IPS-11a (cell line): ENCODE results near the gene SKA2.
"Not testable (repeated sequence)": the region's sequence is repeated elsewhere in the genome, so short reads cannot be mapped to it uniquely, and the experiment has no call there.

Source experiments
- H3K4me3 ChIP-seq: one replicate; pipeline ENCODE4 v1.5.1; 2013; ENCODE audit warnings: low read depth, low read length, control low read depth

The SKA2 gene

GRCh38 chr17:59152925-59153324 is 2.1 kb downstream of the SKA2 start:
- no peak overlapping the region for H3K4me3 ChIP-seq

GRCh38 chr17:59151591-59151990 is 3.4 kb downstream of the SKA2 start:
- H3K4me3 ChIP-seq: no peak overlapping the region

- H3K4me3 ChIP-seq: no peak overlapping the region
These were observed 4.0 kb downstream of the SKA2 start for GRCh38 chr17:59151006-59151405.

- no peak overlapping the region for H3K4me3 ChIP-seq
These were observed 5.0 kb downstream of the SKA2 start for GRCh38 chr17:59149841-59150511.

GRCh38 chr17:59149051-59149450 is 5.9 kb downstream of the SKA2 start:
- H3K4me3 ChIP-seq: no peak overlapping the region

- no peak overlapping the region for H3K4me3 ChIP-seq
These were observed 9.4 kb downstream of the SKA2 start for GRCh38 chr17:59145571-59146096.

GRCh38 chr17:59141860-59142259 is 13.1 kb downstream of the SKA2 start:
- H3K4me3 ChIP-seq: no peak overlapping the region

- H3K4me3 ChIP-seq: no peak overlapping the region
These were observed 15.0 kb downstream of the SKA2 start for GRCh38 chr17:59139939-59140338.

GRCh38 chr17:59138339-59138738 is 16.6 kb downstream of the SKA2 start:
- not testable (repeated sequence) for H3K4me3 ChIP-seq

- no peak overlapping the region for H3K4me3 ChIP-seq
These were observed 23.9 kb downstream of the SKA2 start for GRCh38 chr17:59131131-59131530.

- H3K4me3 ChIP-seq: no peak overlapping the region
These were observed 25.2 kb downstream of the SKA2 start for GRCh38 chr17:59129814-59130213.

- H3K4me3 ChIP-seq: no peak overlapping the region
These were observed 28.1 kb downstream of the SKA2 start for GRCh38 chr17:59126809-59127417.

- H3K4me3 ChIP-seq: no peak overlapping the region
These were observed 30.3 kb downstream of the SKA2 start for GRCh38 chr17:59124665-59125064.

- H3K4me3 ChIP-seq: no peak overlapping the region
These were observed 33.0 kb downstream of the SKA2 start for GRCh38 chr17:59121901-59122480.

- H3K4me3 ChIP-seq: no peak overlapping the region
These were observed 39.5 kb downstream of the SKA2 start for GRCh38 chr17:59115474-59115873.

GRCh38 chr17:59111539-59111938 is 43.4 kb downstream of the SKA2 start:
- H3K4me3 ChIP-seq: no peak overlapping the region

- H3K4me3 ChIP-seq: no peak overlapping the region
These were observed 44.0 kb downstream of the SKA2 start for GRCh38 chr17:59110973-59111372.

GRCh38 chr17:59108400-59109102 is 46.4 kb downstream of the SKA2 start:
- H3K4me3 ChIP-seq: no peak overlapping the region

- H3K4me3 ChIP-seq: peak overlapping the region; percentile 52
These were observed 47.7 kb downstream of the SKA2 start for GRCh38 chr17:59107306-59107670.

- H3K4me3 ChIP-seq: peak within 1 kb of the TSS; percentile 91
These were observed 48.3 kb downstream of the SKA2 start, which contains the start of gene TRIM37 for GRCh38 chr17:59106463-59107305. Gene TRIM37 (minus strand): TSS chr17:59106880. CDS start chr17:59106461, 419 bp downstream.
